ENCODE results near the gene NACC2.

GRCh38 chr9:136031741-136032730, 63.1 kb downstream of the NACC2 start:
- TF ChIP-seq CTCF (IDR thresholded peaks at IDR 0.05; ENCODE audit: low read depth, low read length, poor library complexity, severe bottlenecking), result no peak
- no peak for TF ChIP-seq EZH2phosphoT487 (IDR thresholded peaks at IDR 0.05; ENCODE audit: borderline replicate concordance, low read length)

Data from DOHH2 (cell line).